HG03139 (cell line): Measurements from ENCODE around the gene UBASH3B.
"Not testable (repeated sequence)": the region's sequence is repeated elsewhere in the genome, so short reads cannot be mapped to it uniquely, and the experiment has no call there.

Source experiments
- ATAC-seq: cut with Tn5 transposase; IDR thresholded peaks from one replicate; pipeline ENCODE4 v1.9.1; 2021; ENCODE audit not compliant: unreplicated experiment

The UBASH3B gene

GRCh38 chr11:122847466-122847865 lies 191.9 kb downstream of the UBASH3B start:
- ATAC-seq = no peak

- no peak for ATAC-seq
These were observed 192.7 kb downstream of the UBASH3B start for GRCh38 chr11:122848186-122848585.

- no peak for ATAC-seq
These were observed 194.6 kb downstream of the UBASH3B start for GRCh38 chr11:122850076-122850631.

- peak; percentile 61 for ATAC-seq
These were observed 195.9 kb downstream of the UBASH3B start for GRCh38 chr11:122851366-122851966.

- ATAC-seq = no peak
These were observed 196.7 kb downstream of the UBASH3B start for GRCh38 chr11:122852074-122852795.

- ATAC-seq = no peak
These were observed 197.3 kb downstream of the UBASH3B start for GRCh38 chr11:122852796-122853160.

- no peak for ATAC-seq
These were observed 197.7 kb downstream of the UBASH3B start for GRCh38 chr11:122853261-122853660.

GRCh38 chr11:122853971-122854446 lies 198.5 kb downstream of the UBASH3B start:
- ATAC-seq = no peak

- ATAC-seq = no peak
These were observed 206.1 kb downstream of the UBASH3B start for GRCh38 chr11:122861631-122862030.

GRCh38 chr11:122862091-122862490 lies 206.6 kb downstream of the UBASH3B start:
- no peak for ATAC-seq

- not testable (repeated sequence) for ATAC-seq
These were observed 207.6 kb downstream of the UBASH3B start for GRCh38 chr11:122863154-122863553.

GRCh38 chr11:122863704-122864326 lies 208.3 kb downstream of the UBASH3B start:
- no peak for ATAC-seq
